ENCODE results near the gene GDPD3.

The GDPD3 gene

GRCh38 chr16:30145657-30146056 is 32.3 kb upstream of the GDPD3 start:
- no peak for DNase-seq (ENCODE audit: low read depth in 1 of 2, low spot score in 1 of 2)
- no peak overlapping the region for H3K27ac ChIP-seq (replicated peaks)
- H3K4me3 ChIP-seq (replicated peaks; ENCODE audit: insufficient read depth, low read length), result no peak overlapping the region
- TF ChIP-seq SPI1 (IDR thresholded peaks at IDR 0.05; ENCODE audit: borderline replicate concordance, low read depth) (no peak), CTCF (IDR thresholded peaks at IDR 0.05; ENCODE audit: insufficient read depth, low read length) (no peak), REST (IDR thresholded peaks at IDR 0.05; ENCODE audit: insufficient replicate concordance, low read depth) (no peak), GABPA (IDR thresholded peaks at IDR 0.05; ENCODE audit: low read depth) (no peak), POLR2AphosphoS5 (IDR thresholded peaks at IDR 0.05; ENCODE audit: low read depth) (no peak)
- no peaks in the 10 kb centered on the region for H3K27me3 ChIP-seq (ENCODE audit: insufficient read depth, poor library complexity, severe bottlenecking)

DNA sequence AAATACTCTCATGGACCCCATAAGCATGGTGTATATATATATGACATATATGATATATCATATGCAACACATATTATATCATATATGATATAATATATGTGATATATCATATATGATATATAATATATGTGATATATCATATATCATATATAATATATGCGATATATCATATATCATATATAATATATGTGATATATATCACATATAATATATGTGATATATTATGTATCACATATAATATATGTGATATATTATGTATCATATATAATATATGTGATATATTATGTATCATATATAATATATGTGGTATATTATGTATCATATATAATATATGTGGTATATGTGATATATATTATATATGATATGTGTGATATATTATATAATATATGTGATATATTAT is 31.6 kb upstream of the GDPD3 start:
- Histone ChIP-seq H3K4me3 (replicated peaks; ENCODE audit: insufficient read depth, low read length) (no peak overlapping the region), H3K27ac (replicated peaks) (no peak overlapping the region), H3K27me3 (ENCODE audit: insufficient read depth, poor library complexity, severe bottlenecking) (no peaks in the 10 kb centered on the region)
- DNase-seq (ENCODE audit: low read depth in 1 of 2, low spot score in 1 of 2), result no peak
- TF ChIP-seq CTCF (IDR thresholded peaks at IDR 0.05; ENCODE audit: insufficient read depth, low read length) (no peak), GABPA (IDR thresholded peaks at IDR 0.05; ENCODE audit: low read depth) (no peak), REST (IDR thresholded peaks at IDR 0.05; ENCODE audit: insufficient replicate concordance, low read depth) (no peak), SPI1 (IDR thresholded peaks at IDR 0.05; ENCODE audit: borderline replicate concordance, low read depth) (no peak), POLR2AphosphoS5 (IDR thresholded peaks at IDR 0.05; ENCODE audit: low read depth) (no peak)

GRCh38 chr16:30144017-30144416 is 30.7 kb upstream of the GDPD3 start:
- Histone ChIP-seq H3K27me3 (ENCODE audit: insufficient read depth, poor library complexity, severe bottlenecking) (no peaks in the 10 kb centered on the region), H3K4me3 (replicated peaks; ENCODE audit: insufficient read depth, low read length) (no peak overlapping the region), H3K27ac (replicated peaks) (no peak overlapping the region)
- TF ChIP-seq POLR2AphosphoS5 (IDR thresholded peaks at IDR 0.05; ENCODE audit: low read depth) (no peak), REST (IDR thresholded peaks at IDR 0.05; ENCODE audit: insufficient replicate concordance, low read depth) (no peak), GABPA (IDR thresholded peaks at IDR 0.05; ENCODE audit: low read depth) (no peak), CTCF (IDR thresholded peaks at IDR 0.05; ENCODE audit: insufficient read depth, low read length) (no peak), SPI1 (IDR thresholded peaks at IDR 0.05; ENCODE audit: borderline replicate concordance, low read depth) (no peak)
- no peak for DNase-seq (ENCODE audit: low read depth in 1 of 2, low spot score in 1 of 2)

All from HL-60 (cell line).